WTC11 (cell line): ENCODE results near the gene SPDEF. TPM values are rescaled to one million over a fixed set of nuclear protein-coding genes. Genes with fewer than 3 reads are reported as not detected.

Experiments
- ATAC-seq: fragments of 200-7000 bp; cut with Tn5 transposase; 2 replicates; pipeline ENCODE4 v1.10.0; 2021; ENCODE audit warnings: mild to moderate bottlenecking, moderate library complexity
- CTCF ChIA-PET: fragments of 300-600 bp; sonication (Branson Sonifier 250); formaldehyde crosslinking; loops from one replicate; lab custom pipeline; 2021; ENCODE audit warnings: antibody characterized with exemption; lab: Charles Lee
- POLR2A ChIA-PET: fragments of 350-600 bp; sonication (Branson Sonifier 250); formaldehyde crosslinking; loops from one replicate; lab custom pipeline; 2021; ENCODE audit warnings: antibody characterized with exemption; lab: Charles Lee
- DNase-seq: peaks from one replicate; pipeline ENCODE4 v3.0.0; 2021; ENCODE audit warnings: low spot score
- H3K27ac Mint-ChIP-seq: 2 replicates; pipeline ENCODE4 v1.8.0; 2021; ENCODE audit warnings: mixed read lengths
- H3K27me3 Mint-ChIP-seq: 2 replicates; pipeline ENCODE4 v1.8.0; 2021; ENCODE audit warnings: low read depth, mild to moderate bottlenecking, moderate library complexity, mixed read lengths
- H3K36me3 Mint-ChIP-seq: 2 replicates; pipeline ENCODE4 v1.8.0; 2021; ENCODE audit warnings: mixed read lengths
- H3K4me1 Mint-ChIP-seq: 2 replicates; pipeline ENCODE4 v1.8.0; 2022; ENCODE audit warnings: mixed read lengths
- H3K4me3 Mint-ChIP-seq: 2 replicates; pipeline ENCODE4 v1.8.0; 2021; ENCODE audit warnings: mild to moderate bottlenecking, moderate library complexity, mixed read lengths
- H3K9me3 Mint-ChIP-seq: 2 replicates; pipeline ENCODE4 v1.8.0; 2021; ENCODE audit warnings: mixed read lengths
- AR ChIP-seq: fragments of 250-450 bp; sonication (Bioruptor Pico); IDR thresholded peaks from 2 replicates; pipeline ENCODE4 v1.9.0; 2021; ENCODE audit warnings: mild to moderate bottlenecking
- ARID4B ChIP-seq: sonication (generic); formaldehyde crosslinking; IDR thresholded peaks from 2 replicates; pipeline ENCODE4 v1.8.0; 2023; ENCODE audit warnings: missing genetic modification reagents, mild to moderate bottlenecking, borderline replicate concordance
- ATF2 ChIP-seq: sonication (generic); formaldehyde crosslinking; IDR thresholded peaks from 2 replicates; pipeline ENCODE4 v1.8.1; 2022; ENCODE audit warnings: low read depth, missing genetic modification reagents, borderline replicate concordance
- E2F5 ChIP-seq: sonication (generic); formaldehyde crosslinking; IDR thresholded peaks from 2 replicates; pipeline ENCODE4 v1.8.1; 2022; ENCODE audit warnings: mild to moderate bottlenecking, moderate library complexity, missing genetic modification reagents
- ESRRA ChIP-seq: sonication (generic); formaldehyde crosslinking; IDR thresholded peaks from 2 replicates; pipeline ENCODE4 v1.8.1; 2022; ENCODE audit warnings: mild to moderate bottlenecking, missing genetic modification reagents, borderline replicate concordance
- FOXP4 ChIP-seq: sonication (generic); formaldehyde crosslinking; IDR thresholded peaks from 2 replicates; pipeline ENCODE4 v1.8.0; 2022; ENCODE audit warnings: mild to moderate bottlenecking, missing genetic modification reagents
- GRHL2 ChIP-seq: fragments of 250-450 bp; sonication (Bioruptor Pico); IDR thresholded peaks from 2 replicates; pipeline ENCODE4 v1.8.0; 2022; ENCODE audit warnings: mild to moderate bottlenecking, moderate library complexity; ENCODE audit not compliant: insufficient replicate concordance, severe bottlenecking
- HMGA2 ChIP-seq: fragments of 250-450 bp; sonication (Bioruptor Pico); IDR thresholded peaks from 2 replicates; pipeline ENCODE4 v1.4.0; 2021; ENCODE audit warnings: mild to moderate bottlenecking, moderate library complexity
- HMGXB4 ChIP-seq: sonication (generic); formaldehyde crosslinking; IDR thresholded peaks from 2 replicates; pipeline ENCODE4 v1.8.1; 2023; ENCODE audit warnings: mild to moderate bottlenecking, moderate library complexity, missing genetic modification reagents
- JAZF1 ChIP-seq: fragments of 250-450 bp; sonication (Bioruptor Pico); IDR thresholded peaks from 2 replicates; pipeline ENCODE4 v1.9.0; 2021; ENCODE audit warnings: moderate library complexity, mild to moderate bottlenecking, inconsistent platforms
- NFE2L1 ChIP-seq: sonication (generic); formaldehyde crosslinking; IDR thresholded peaks from 2 replicates; pipeline ENCODE4 v1.8.1; 2023; ENCODE audit warnings: missing genetic modification reagents
- NR3C1 ChIP-seq: sonication (generic); formaldehyde crosslinking; conservative IDR thresholded peaks from 2 replicates; pipeline ENCODE4 v1.8.1; 2023; ENCODE audit warnings: low read depth, mild to moderate bottlenecking, missing genetic modification reagents
- OVOL2 ChIP-seq: fragments of 250-450 bp; sonication (Bioruptor Pico); IDR thresholded peaks from 2 replicates; pipeline ENCODE4 v1.9.0; 2021; ENCODE audit warnings: mild to moderate bottlenecking, borderline replicate concordance
- SMAD3 ChIP-seq: sonication (generic); formaldehyde crosslinking; IDR thresholded peaks from 2 replicates; pipeline ENCODE4 v1.8.0; 2022; ENCODE audit warnings: missing genetic modification reagents, mild to moderate bottlenecking, borderline replicate concordance
- TEAD4 ChIP-seq: sonication (generic); formaldehyde crosslinking; IDR thresholded peaks from 2 replicates; pipeline ENCODE4 v1.8.0; 2022; ENCODE audit warnings: mild to moderate bottlenecking, missing genetic modification reagents
- ZNF219 ChIP-seq: sonication (generic); formaldehyde crosslinking; IDR thresholded peaks from 2 replicates; pipeline ENCODE4 v1.8.0; 2023; ENCODE audit warnings: missing genetic modification reagents, mild to moderate bottlenecking, borderline replicate concordance
- ZNF232 ChIP-seq: sonication (generic); formaldehyde crosslinking; IDR thresholded peaks from 2 replicates; pipeline ENCODE4 v1.8.0; 2022; ENCODE audit warnings: mild to moderate bottlenecking, missing genetic modification reagents
- ZNF396 ChIP-seq: fragments of 250-450 bp; sonication (Bioruptor Pico); IDR thresholded peaks from 2 replicates; pipeline ENCODE4 v1.8.0; 2021; ENCODE audit warnings: mild to moderate bottlenecking, moderate library complexity, borderline replicate concordance
- ZNF512 ChIP-seq: sonication (generic); formaldehyde crosslinking; IDR thresholded peaks from 2 replicates; pipeline ENCODE4 v1.8.1; 2022; ENCODE audit warnings: missing genetic modification reagents, borderline replicate concordance
- total RNA-seq: library from RNA; stranded (reverse); gene quantifications from 3 replicates; pipeline ENCODE4 v1.2.3, GENCODE V29; 2021

The SPDEF gene
- total RNA-seq, 1 experiment from 2014 or later, result 0.72 TPM

- H3K36me3 Mint-ChIP-seq, result no peaks in the 10 kb centered on the region
- H3K27me3 Mint-ChIP-seq, result no peaks in the 10 kb centered on the region
- peaks cover 6% of the 10 kb centered on the region for H3K4me1 Mint-ChIP-seq
- ChIA-PET CTCF (interaction anchor here (0.5 to 1.5 kb wide), 2 partner anchors 22 to 292 kb away, joined by 4 read pairs; no protein-coding TSS in a partner anchor), POLR2A (no interaction called here)
- no peak overlapping the region for H3K27ac Mint-ChIP-seq
- TF ChIP-seq SMAD3 (CRISPR knock-in tag) (no peak), E2F5 (CRISPR knock-in tag) (no peak), HMGXB4 (CRISPR knock-in tag) (no peak), ARID4B (CRISPR knock-in tag) (no peak), ZNF512 (no peak), NFE2L1 (CRISPR knock-in tag) (no peak), ZNF219 (CRISPR knock-in tag) (no peak), TEAD4 (CRISPR knock-in tag) (no peak), ATF2 (no peak), NR3C1 (CRISPR knock-in tag) (no peak), FOXP4 (CRISPR knock-in tag) (no peak), ZNF232 (CRISPR knock-in tag) (no peak), OVOL2 (no peak), ESRRA (CRISPR knock-in tag) (no peak), ZNF396 (CRISPR knock-in tag) (no peak), GRHL2 (no peak), JAZF1 (CRISPR knock-in tag) (no peak), HMGA2 (CRISPR knock-in tag) (no peak), AR (CRISPR knock-in tag) (no peak)
- DNase-seq (no peak), ATAC-seq (no peak)
- H3K4me3 Mint-ChIP-seq, result no peak overlapping the region
- no peaks in the 10 kb centered on the region for H3K9me3 Mint-ChIP-seq
Observed at GRCh38 chr6:34549026-34549803, 6.9 kb downstream of the SPDEF start.
